T-helper 1 cell treated with Interleukin-12 subunit alpha and Interleukin-12 subunit beta and Interleukin-4 antibody, amounts not matched to agents 30 ng/mL and 1 ng/mL, for 36 hours (primary cell): ENCODE results near the gene DEF6. TPM values are rescaled to one million over a fixed set of nuclear protein-coding genes. Genes with fewer than 3 reads are reported as not detected.

Experiments
- intact Hi-C: fragments of 100-400 bp; cut with micrococcal nuclease; formaldehyde crosslinking; loops from one replicate; pipeline ENCODE4 v1.15.1; 2024
- total RNA-seq: library from RNA; stranded (reverse); gene quantifications from 2 replicates; pipeline ENCODE4 v1.2.3, GENCODE V29; 2022

DEF6 gene
- total RNA-seq, 1 donor from 2014 or later: 220 TPM

DNA sequence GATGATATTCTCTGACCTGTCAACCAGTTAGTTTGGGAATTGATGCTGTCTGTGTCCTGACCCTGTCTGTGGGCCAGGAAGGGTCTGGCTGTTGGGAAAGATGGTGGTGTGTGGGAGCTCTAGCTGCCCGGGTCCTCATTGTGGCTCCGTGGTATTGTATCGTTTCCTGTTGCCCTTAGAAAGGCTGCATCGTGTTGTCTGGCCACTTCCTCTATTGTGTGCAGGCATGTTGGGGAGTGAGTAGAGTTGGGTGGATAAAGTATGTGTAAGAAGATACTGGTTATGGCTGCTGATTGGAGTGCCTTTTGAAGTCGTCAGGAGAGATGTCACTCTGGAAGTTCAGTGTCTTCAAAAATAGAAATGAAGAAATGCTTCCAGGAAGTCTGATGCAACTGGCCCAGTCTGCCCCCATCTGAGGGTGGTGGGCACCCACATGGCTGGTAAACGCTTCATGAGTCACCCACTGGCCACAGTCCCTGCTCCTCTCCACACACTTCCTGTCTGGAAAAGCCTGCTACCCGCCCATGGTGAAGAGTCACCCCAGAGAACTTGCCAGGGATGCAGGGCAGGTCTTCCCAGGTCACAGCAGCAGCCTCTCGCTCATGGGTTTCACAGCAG is 72.6 kb downstream of the DEF6 start:
- intact Hi-C loops: loop anchor here (2.0 kb wide), 1 partner anchor 13 kb away; no protein-coding TSS in a partner anchor

DNA sequence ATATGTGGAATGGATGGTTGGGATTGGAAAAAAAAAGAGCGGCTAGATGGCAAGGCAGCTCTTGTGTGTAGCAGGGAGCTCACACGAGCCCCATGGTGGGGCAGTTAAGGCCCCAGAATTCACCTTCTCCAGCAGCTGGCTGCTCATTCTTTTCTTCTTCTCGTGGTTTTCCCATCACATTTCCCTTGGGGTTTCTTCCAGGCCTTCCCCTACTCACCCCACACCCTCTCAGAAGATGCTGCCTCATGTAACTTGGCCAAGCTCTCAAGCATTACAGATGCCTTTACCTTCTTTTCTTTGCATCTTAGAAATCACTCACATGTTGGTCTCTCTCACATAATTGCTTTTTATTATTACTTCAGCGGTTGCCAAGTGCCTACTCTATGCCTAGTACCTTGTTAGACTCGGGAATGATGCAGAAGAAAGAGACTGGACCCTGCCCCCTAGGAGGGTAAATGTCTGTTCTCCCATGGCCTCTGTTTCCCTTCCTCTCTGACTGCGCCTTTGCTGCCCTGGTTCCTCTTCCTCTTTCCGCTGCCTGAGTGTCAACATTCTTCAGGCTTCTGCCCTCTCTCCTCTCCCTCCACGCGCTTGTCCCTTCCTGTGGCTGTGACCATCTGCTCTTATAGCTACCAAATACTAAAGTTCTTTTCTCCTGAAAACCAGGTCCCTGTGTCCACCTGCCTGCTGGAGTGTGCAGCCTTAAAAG is 73.3 kb downstream of the DEF6 start:
- intact Hi-C loops: loop anchor here (2.0 kb wide), 1 partner anchor 14 kb away; no protein-coding TSS in a partner anchor

Other genes starting within 250 kb of the DEF6 start
- not detected in 2 replicates for gene TCP11, start 156.5 kb upstream of the DEF6 start, total RNA-seq
- gene SCUBE3, start 83.9 kb upstream of the DEF6 start, total RNA-seq: not detected in 2 replicates
- gene ZNF76, start 38.1 kb upstream of the DEF6 start, total RNA-seq: 37.3 and 38.7 TPM in 2 replicates
- 20.9 and 21.9 TPM in 2 replicates for gene PPARD, start 44.7 kb downstream of the DEF6 start, total RNA-seq
- gene FANCE, start 154.5 kb downstream of the DEF6 start, total RNA-seq: 12.0 and 13.0 TPM in 2 replicates
- gene RPL10A, start 170.6 kb downstream of the DEF6 start, total RNA-seq: 1,175 and 1,189 TPM in 2 replicates
- gene TEAD3, start 199.3 kb downstream of the DEF6 start, total RNA-seq: 0.17 and 0.29 TPM in 2 replicates
- gene TULP1, start 215.1 kb downstream of the DEF6 start, total RNA-seq: not detected in 2 replicates